Gastroesophageal sphincter (tissue), 3 donors: ENCODE measurements around the gene WRNIP1.

Source experiments
- EP300 ChIP-seq: sonication (generic); formaldehyde crosslinking; IDR thresholded peaks from one replicate; pipeline ENCODE4 v1.6.1; 2017; ENCODE audit warnings: antibody characterized with exemption, mild to moderate bottlenecking
- TF ChIP-seq, protein P1 (sequence below), 4 experiments: fragments of 200-600 bp in 2 of 4; fragments of 450-650 bp in 2 of 4; sonication (generic) in 1 of 4; IDR thresholded peaks; one replicate each; pipeline ENCODE4 v1.5.1; 2017 to 2019; ENCODE audit warnings: antibody characterized with exemption in 4 of 4, mild to moderate bottlenecking in 2 of 4, moderate library complexity in 2 of 4

DNA sequence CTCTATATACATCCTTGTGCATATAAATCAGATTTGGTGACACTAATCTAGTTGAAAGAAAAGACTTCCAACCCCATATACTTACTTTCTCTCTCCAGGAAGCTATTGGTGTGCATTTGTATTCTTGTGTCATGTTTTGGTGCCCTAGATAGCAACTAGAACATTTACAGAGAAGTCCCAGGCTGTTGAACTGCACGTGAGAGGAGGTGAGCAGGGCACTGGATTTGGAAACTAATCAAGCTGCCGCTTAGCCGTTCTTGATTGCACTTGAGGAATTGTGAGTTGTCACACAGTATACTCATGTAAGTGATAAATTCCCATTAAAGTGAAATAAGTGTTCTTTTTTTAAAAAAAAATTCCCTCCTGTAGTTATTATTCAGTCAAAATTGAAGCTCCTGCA is 7.6 kb downstream of the WRNIP1 start:
- TF ChIP-seq, protein P1, sequence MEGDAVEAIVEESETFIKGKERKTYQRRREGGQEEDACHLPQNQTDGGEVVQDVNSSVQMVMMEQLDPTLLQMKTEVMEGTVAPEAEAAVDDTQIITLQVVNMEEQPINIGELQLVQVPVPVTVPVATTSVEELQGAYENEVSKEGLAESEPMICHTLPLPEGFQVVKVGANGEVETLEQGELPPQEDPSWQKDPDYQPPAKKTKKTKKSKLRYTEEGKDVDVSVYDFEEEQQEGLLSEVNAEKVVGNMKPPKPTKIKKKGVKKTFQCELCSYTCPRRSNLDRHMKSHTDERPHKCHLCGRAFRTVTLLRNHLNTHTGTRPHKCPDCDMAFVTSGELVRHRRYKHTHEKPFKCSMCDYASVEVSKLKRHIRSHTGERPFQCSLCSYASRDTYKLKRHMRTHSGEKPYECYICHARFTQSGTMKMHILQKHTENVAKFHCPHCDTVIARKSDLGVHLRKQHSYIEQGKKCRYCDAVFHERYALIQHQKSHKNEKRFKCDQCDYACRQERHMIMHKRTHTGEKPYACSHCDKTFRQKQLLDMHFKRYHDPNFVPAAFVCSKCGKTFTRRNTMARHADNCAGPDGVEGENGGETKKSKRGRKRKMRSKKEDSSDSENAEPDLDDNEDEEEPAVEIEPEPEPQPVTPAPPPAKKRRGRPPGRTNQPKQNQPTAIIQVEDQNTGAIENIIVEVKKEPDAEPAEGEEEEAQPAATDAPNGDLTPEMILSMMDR (IDR thresholded peaks at IDR 0.05): no peak
- TF ChIP-seq EP300: no peak
